Lung (tissue), 12 donors: ENCODE results near the gene CES5A. TPM values are rescaled to one million over a fixed set of nuclear protein-coding genes. Genes with fewer than 3 reads are reported as not detected.
"Not testable (repeated sequence)": the region's sequence is repeated elsewhere in the genome, so short reads cannot be mapped to it uniquely, and the experiment has no call there.

Experiments
- ATAC-seq: fragments of 200-7000 bp; cut with Tn5 transposase; one replicate; pipeline ENCODE4 v1.9.1; 2020; ENCODE audit warnings: moderate number of reproducible peaks; ENCODE audit not compliant: insufficient read depth, low FRiP score
- DNase-seq, 3 donors: peaks; one replicate each; pipeline ENCODE4 v3.0.0-alpha.2; 2013 to 2017
- H3K27ac ChIP-seq, 2 donors: one replicate each; pipeline ENCODE4 v1.5.1; 2013; ENCODE audit warnings: mild to moderate bottlenecking in 2 of 2, moderate library complexity in 2 of 2, control low read depth in 1 of 2, inconsistent platforms in 1 of 2, low read depth in 1 of 2, low read length in 1 of 2
- H3K27me3 ChIP-seq, 3 donors: one replicate each; pipeline ENCODE4 v1.5.1; 2013; ENCODE audit warnings: low read length in 2 of 3; ENCODE audit not compliant: control insufficient read depth in 3 of 3, insufficient read depth in 3 of 3
- H3K36me3 ChIP-seq, 4 donors: one replicate each; pipeline ENCODE4 v1.5.1; 2013; ENCODE audit warnings: low read length in 4 of 4, mild to moderate bottlenecking in 1 of 4, moderate library complexity in 1 of 4; ENCODE audit not compliant: control insufficient read depth in 4 of 4, insufficient read depth in 4 of 4
- H3K4me1 ChIP-seq, 5 donors: one replicate each; pipeline ENCODE4 v1.5.1; 2013; ENCODE audit warnings: low read length in 5 of 5, mild to moderate bottlenecking in 2 of 5, moderate library complexity in 1 of 5; ENCODE audit not compliant: control insufficient read depth in 5 of 5, insufficient read depth in 5 of 5
- H3K4me3 ChIP-seq: one replicate; pipeline ENCODE4 v1.5.1; 2013; ENCODE audit warnings: mild to moderate bottlenecking, control low read depth, moderate library complexity
- H3K9ac ChIP-seq, 2 donors: one replicate each; pipeline ENCODE4 v1.5.1; 2013; ENCODE audit warnings: low read length in 2 of 2, control low read depth in 1 of 2; ENCODE audit not compliant: insufficient read depth in 1 of 2
- H3K9me3 ChIP-seq, 4 donors: one replicate each; pipeline ENCODE4 v1.5.1; 2013; ENCODE audit warnings: low read length in 3 of 4, mild to moderate bottlenecking in 1 of 4, moderate library complexity in 1 of 4; ENCODE audit not compliant: control insufficient read depth in 4 of 4, insufficient read depth in 3 of 4
- WGBS, 2 donors: extraction: QIAGEN DNeasy Blood & Tissue Kit; methylation state at CpG; one replicate each; pipeline ENCODE4 v1.1.7; 2013; 5-methylcytosine and 5-hydroxymethylcytosine counted together
- polyA plus RNA-seq, 2 donors: library from polyadenylated mRNA; stranded (reverse); fragments of 200-250 nt; gene quantifications; one replicate each; pipeline ENCODE4 v1.2.1, GENCODE V29; 2013
- total RNA-seq, 2 donors: library from RNA; depleted of rRNA in 1 of 2; stranded (reverse); fragments of >200 nt in 1 of 2; gene quantifications; one replicate each; pipeline ENCODE4 v1.2.1, GENCODE V29; 2014 to 2021
- TF ChIP-seq, protein P1 (sequence below): IDR thresholded peaks from 2 replicates; pipeline ENCODE4 v1.5.1; 2012; ENCODE audit warnings: mild to moderate bottlenecking; ENCODE audit errors: control extremely low read depth, extremely low read depth
- donor health status: control.
- donor health status: control.
- donor health status: Bipolar disorder and iron deficiency.
- donor health status: healthy.
- donor health status: DM: yes; HTN: yes; CAD: no.

CES5A gene
- total and polyA plus RNA-seq, 4 donors, result not detected

DNA sequence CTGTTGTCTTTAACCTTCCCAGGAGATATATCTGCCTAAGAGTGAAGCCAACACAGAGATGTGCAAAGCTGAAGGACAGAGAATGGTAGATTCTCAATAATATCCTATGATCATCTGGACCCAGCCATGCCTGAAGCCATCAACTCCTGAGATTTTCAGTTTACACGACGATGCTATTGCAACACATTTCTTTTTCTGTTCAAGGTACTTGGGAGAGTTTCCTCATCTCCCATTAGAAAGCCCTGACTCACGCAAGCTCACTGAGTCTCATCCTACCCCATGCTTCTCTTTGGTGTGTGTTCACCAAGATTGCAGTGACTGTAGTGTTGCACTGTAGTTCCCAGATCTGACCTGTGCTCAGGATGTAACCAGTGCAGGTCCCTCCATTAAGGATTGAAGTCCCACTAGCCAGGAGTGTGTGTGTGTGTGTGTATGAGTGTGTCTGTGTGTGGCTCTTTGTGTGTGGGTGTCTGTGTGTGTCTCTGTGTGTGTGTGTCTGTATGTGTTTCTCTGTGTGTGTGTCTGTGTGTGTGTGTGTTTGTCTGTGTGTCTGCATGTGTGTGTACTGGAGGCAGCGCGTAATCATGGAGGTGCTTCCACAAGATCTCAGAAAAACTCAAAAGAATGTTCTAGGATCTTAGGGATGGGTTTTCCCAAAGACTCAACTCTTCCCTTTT is 57.8 kb downstream of the CES5A start:
- Histone ChIP-seq H3K27me3 (peaks cover 0 to 5% (median 3%) of the 10 kb centered on the region in 3 donors), H3K27ac (no peak overlapping the region), H3K9ac (no peak overlapping the region), H3K36me3 (peaks cover 0 to 49% (median 18%) of the 10 kb centered on the region in 4 donors), H3K4me1 (no peaks in the 10 kb centered on the region), H3K9me3 (peaks cover 0 to 4% (median 0%) of the 10 kb centered on the region in 4 donors), H3K4me3 (no peak overlapping the region)
- TF ChIP-seq, protein P1, sequence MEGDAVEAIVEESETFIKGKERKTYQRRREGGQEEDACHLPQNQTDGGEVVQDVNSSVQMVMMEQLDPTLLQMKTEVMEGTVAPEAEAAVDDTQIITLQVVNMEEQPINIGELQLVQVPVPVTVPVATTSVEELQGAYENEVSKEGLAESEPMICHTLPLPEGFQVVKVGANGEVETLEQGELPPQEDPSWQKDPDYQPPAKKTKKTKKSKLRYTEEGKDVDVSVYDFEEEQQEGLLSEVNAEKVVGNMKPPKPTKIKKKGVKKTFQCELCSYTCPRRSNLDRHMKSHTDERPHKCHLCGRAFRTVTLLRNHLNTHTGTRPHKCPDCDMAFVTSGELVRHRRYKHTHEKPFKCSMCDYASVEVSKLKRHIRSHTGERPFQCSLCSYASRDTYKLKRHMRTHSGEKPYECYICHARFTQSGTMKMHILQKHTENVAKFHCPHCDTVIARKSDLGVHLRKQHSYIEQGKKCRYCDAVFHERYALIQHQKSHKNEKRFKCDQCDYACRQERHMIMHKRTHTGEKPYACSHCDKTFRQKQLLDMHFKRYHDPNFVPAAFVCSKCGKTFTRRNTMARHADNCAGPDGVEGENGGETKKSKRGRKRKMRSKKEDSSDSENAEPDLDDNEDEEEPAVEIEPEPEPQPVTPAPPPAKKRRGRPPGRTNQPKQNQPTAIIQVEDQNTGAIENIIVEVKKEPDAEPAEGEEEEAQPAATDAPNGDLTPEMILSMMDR, result no peak
- 84 to 85% methylated on average over 5 of the region's 5 CpGs for WGBS, 2 donors
- no peak for ATAC-seq
- no peak for DNase-seq

DNA sequence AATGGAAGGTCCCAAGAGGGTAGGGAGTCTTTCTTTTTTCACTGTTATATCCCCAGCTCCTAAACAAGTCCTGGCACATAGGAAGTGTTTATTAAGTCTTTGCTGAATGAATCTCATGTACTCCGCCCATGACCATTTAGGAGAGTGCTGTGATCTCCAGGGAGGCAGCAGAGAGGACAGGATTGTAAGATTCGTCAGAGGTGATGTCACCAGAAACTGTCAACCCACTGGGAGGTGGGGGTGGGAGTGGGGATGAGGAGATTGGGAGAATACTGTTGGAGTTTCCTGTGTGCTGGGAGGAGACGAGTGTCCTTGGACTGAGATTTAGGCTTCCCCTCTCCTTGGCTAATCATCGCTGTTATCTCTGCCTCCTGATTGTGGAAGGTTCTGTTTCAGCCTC is 59.0 kb downstream of the CES5A start:
- H3K36me3 ChIP-seq, result peaks cover 0 to 42% (median 13%) of the 10 kb centered on the region in 4 donors
- not testable (repeated sequence) for H3K9me3 ChIP-seq, H3K4me1 ChIP-seq, H3K4me3 ChIP-seq, H3K9ac ChIP-seq, ATAC-seq, DNase-seq, H3K27me3 ChIP-seq, H3K27ac ChIP-seq
- WGBS, 2 donors, result 70 to 79% methylated on average over 4 of the region's 4 CpGs

DNA sequence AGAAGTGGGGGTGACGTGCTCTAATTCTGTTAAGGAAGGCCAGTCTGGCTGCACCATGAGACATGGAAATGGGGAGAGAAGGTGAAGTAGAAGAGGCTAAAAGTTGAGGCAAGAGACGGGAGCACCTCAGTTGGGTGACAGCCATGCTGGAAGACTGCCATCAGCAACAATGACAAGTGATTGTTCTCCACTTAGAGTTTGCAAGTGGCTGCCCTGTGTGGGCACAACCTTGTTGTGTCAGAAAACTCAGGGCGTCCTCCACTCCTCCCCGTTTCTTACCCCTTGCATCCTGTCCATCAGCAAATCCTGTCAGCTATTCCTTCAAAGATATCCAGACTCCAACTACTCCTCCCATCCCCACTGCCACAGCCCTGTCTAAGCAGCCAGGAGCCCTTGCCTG is 59.9 kb downstream of the CES5A start:
- Histone ChIP-seq H3K9ac (no peak overlapping the region), H3K4me1 (no peaks in the 10 kb centered on the region), H3K27me3 (peaks cover 0 to 9% (median 3%) of the 10 kb centered on the region in 3 donors), H3K9me3 (peaks cover 0 to 4% (median 0%) of the 10 kb centered on the region in 4 donors), H3K36me3 (peaks cover 0 to 42% (median 10%) of the 10 kb centered on the region in 4 donors), H3K4me3 (no peak overlapping the region), H3K27ac (no peak overlapping the region)
- WGBS, 2 donors, result 63 to 74% methylated on average over 3 to 4 of the region's 4 CpGs
- TF ChIP-seq, protein P1, result no peak
- no peak for DNase-seq
- ATAC-seq, result no peak

DNA sequence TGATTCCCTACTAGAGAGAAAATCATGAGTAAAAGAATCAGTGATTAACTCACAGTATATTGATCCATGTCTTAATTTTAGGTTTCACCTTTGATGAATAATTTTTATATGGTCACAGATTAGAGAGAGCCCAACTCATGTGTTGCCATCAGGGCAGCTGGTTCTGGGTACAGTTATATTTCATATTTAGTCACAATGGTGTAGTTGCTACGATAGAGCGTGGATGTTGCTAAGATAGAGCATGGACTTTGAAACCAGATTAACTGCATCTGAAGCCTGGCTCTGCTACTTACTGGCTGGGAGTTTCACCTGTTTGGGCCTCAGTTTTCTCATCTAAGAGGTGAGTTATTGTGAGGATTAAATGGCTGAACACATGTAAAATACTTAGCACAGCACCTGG is 61.0 kb downstream of the CES5A start:
- H3K36me3 ChIP-seq, result peaks cover 0 to 44% (median 10%) of the 10 kb centered on the region in 4 donors
- not testable (repeated sequence) for H3K27me3 ChIP-seq, H3K9ac ChIP-seq, H3K9me3 ChIP-seq, H3K27ac ChIP-seq, H3K4me3 ChIP-seq, DNase-seq, H3K4me1 ChIP-seq, ATAC-seq
- WGBS, 2 donors, result 45 to 87% methylated on average over 2 of the region's 2 CpGs

DNA sequence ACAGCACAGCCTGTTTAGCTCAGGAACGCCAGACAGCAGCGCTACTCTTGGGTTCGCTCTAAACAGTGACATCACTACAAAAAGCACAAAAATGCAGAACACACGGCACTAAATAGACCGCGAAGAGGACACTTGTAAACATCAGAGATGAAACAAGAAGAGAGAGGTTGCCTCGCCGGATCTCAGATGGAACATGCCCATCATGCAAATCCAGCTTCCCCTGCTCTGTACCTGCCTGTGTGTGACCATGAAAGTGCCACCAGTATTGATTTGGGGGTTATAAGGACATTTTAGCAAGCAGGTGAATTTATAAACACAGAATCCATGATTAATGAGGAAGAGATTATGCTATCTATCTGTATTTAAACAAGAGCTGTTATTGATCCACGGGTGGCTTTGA is 61.4 kb downstream of the CES5A start:
- H3K9me3 ChIP-seq, ATAC-seq, H3K4me3 ChIP-seq, H3K4me1 ChIP-seq, H3K9ac ChIP-seq, H3K27me3 ChIP-seq, H3K27ac ChIP-seq, DNase-seq: not testable (repeated sequence)
- H3K36me3 ChIP-seq, result peaks cover 0 to 43% (median 10%) of the 10 kb centered on the region in 4 donors
- WGBS, 2 donors, result 76 to 80% methylated on average over 7 to 8 of the region's 9 CpGs
